AG09309 (cell line): ENCODE results near the gene UGGT1.
A peak's percentile ranks its signal among the peaks of the same experiment; 100 is the strongest.

Source experiments
- DNase-seq: peaks from one replicate; pipeline ENCODE4 v3.0.0-alpha.2; 2010; ENCODE audit warnings: low read depth
- H3K4me3 ChIP-seq: 2 replicates; pipeline ENCODE4 v1.5.1; 2011; ENCODE audit warnings: mild to moderate bottlenecking, low read depth, low read length, moderate library complexity; ENCODE audit not compliant: control insufficient read depth
- CTCF ChIP-seq: IDR thresholded peaks from 2 replicates; pipeline ENCODE4 v1.5.1; 2011; ENCODE audit warnings: mild to moderate bottlenecking, low read depth, low read length, inconsistent platforms; ENCODE audit not compliant: insufficient read depth, control insufficient read depth; ENCODE audit errors: missing control alignments

UGGT1 gene

GRCh38 chr2:128086244-128086643 lies 4.8 kb upstream of the UGGT1 start:
- DNase-seq, result no peak
- H3K4me3 ChIP-seq, result no peak overlapping the region
- no peak for TF ChIP-seq CTCF

- H3K4me3 ChIP-seq, result peak overlapping the region; percentile 96
- no peak for TF ChIP-seq CTCF
- no peak for DNase-seq
Measured at GRCh38 chr2:128090575-128090944, 440 bp upstream of the UGGT1 start.

GRCh38 chr2:128091726-128092080 lies 703 bp downstream of the UGGT1 start:
- H3K4me3 ChIP-seq, result peak overlapping the region; percentile 96
- no peak for DNase-seq
- no peak for TF ChIP-seq CTCF

GRCh38 chr2:128092656-128093055 lies 1.7 kb downstream of the UGGT1 start:
- TF ChIP-seq CTCF, result no peak
- DNase-seq, result no peak
- H3K4me3 ChIP-seq, result no peak overlapping the region

GRCh38 chr2:128093762-128094161 lies 2.8 kb downstream of the UGGT1 start:
- no peak for TF ChIP-seq CTCF
- DNase-seq, result no peak
- H3K4me3 ChIP-seq, result no peak overlapping the region

- no peak for DNase-seq
- no peak overlapping the region for H3K4me3 ChIP-seq
- TF ChIP-seq CTCF, result no peak
Measured at GRCh38 chr2:128095201-128095600, 4.2 kb downstream of the UGGT1 start.

GRCh38 chr2:128103407-128103806 lies 12.4 kb downstream of the UGGT1 start:
- no peak for TF ChIP-seq CTCF
- DNase-seq, result no peak
- H3K4me3 ChIP-seq, result no peak overlapping the region
